Measurements from ENCODE around the gene RCAN1.
"Not testable (repeated sequence)": the region's sequence is repeated elsewhere in the genome, so short reads cannot be mapped to it uniquely, and the experiment has no call there.

The RCAN1 gene

GRCh38 chr21:34621434-34622350, 6.8 kb upstream of the RCAN1 start:
- no peak for DNase-seq

- no peak for DNase-seq
Observed at GRCh38 chr21:34619841-34620665, 5.1 kb upstream of the RCAN1 start.

GRCh38 chr21:34618941-34619340, 4.0 kb upstream of the RCAN1 start:
- no peak for DNase-seq

GRCh38 chr21:34617753-34618339, 2.9 kb upstream of the RCAN1 start:
- no peak for DNase-seq

- no peak for DNase-seq
Observed at GRCh38 chr21:34615487-34615814, 538 bp upstream of the RCAN1 start.

- peak in 3 of 14 donors; percentile 16 to 23 (median 22) for DNase-seq
Observed at GRCh38 chr21:34613679-34614627, 960 bp downstream of the RCAN1 start.

- peak in 2 of 14 donors; percentile 7 to 14 for DNase-seq
Observed at GRCh38 chr21:34612557-34612956, 2.4 kb downstream of the RCAN1 start.

- DNase-seq, result no peak
Observed at GRCh38 chr21:34612056-34612455, 2.9 kb downstream of the RCAN1 start.

- DNase-seq, result no peak
Observed at GRCh38 chr21:34611528-34611927, 3.4 kb downstream of the RCAN1 start.

- DNase-seq, result peak in 1 of 14 donors; percentile 57
Observed at GRCh38 chr21:34609933-34610549, 4.9 kb downstream of the RCAN1 start.

GRCh38 chr21:34609244-34609932, 5.5 kb downstream of the RCAN1 start:
- no peak for DNase-seq

- not testable (repeated sequence) for DNase-seq
Observed at GRCh38 chr21:34607376-34607775, 7.5 kb downstream of the RCAN1 start.

GRCh38 chr21:34606621-34607020, 8.3 kb downstream of the RCAN1 start:
- DNase-seq, result no peak

- DNase-seq, result peak in 7 of 14 donors; percentile 23 to 54 (median 42)
Observed at GRCh38 chr21:34606051-34606450, 8.9 kb downstream of the RCAN1 start.

- not testable (repeated sequence) for DNase-seq
Observed at GRCh38 chr21:34604956-34605355, 10.0 kb downstream of the RCAN1 start.

- DNase-seq, result no peak
Observed at GRCh38 chr21:34604556-34604955, 10.4 kb downstream of the RCAN1 start.

- DNase-seq, result no peak
Observed at GRCh38 chr21:34603710-34604057, 11.2 kb downstream of the RCAN1 start.

GRCh38 chr21:34603002-34603709, 11.8 kb downstream of the RCAN1 start:
- DNase-seq, result peak in 13 of 14 donors; percentile 26 to 85 (median 72)

- DNase-seq, result peak in 2 of 14 donors; percentile 16 to 27
Observed at GRCh38 chr21:34602061-34602460, 12.9 kb downstream of the RCAN1 start.

- no peak for DNase-seq
Observed at GRCh38 chr21:34599534-34600101, 15.3 kb downstream of the RCAN1 start.

Data from C1 segment of cervical spinal cord (tissue), 14 donors.